DMS153 treated with DMSO at 0.1 percent for 48 hours (cell line): Measurements from ENCODE around the gene FAM151A.
"Not testable (repeated sequence)": the region's sequence is repeated elsewhere in the genome, so short reads cannot be mapped to it uniquely, and the experiment has no call there.

Source experiments
- DNase-seq: peaks from one replicate; lab custom pipeline; 2025; ENCODE audit not compliant: unreplicated experiment; lab: John Stamatoyannopoulos, UW

The FAM151A gene

DNA sequence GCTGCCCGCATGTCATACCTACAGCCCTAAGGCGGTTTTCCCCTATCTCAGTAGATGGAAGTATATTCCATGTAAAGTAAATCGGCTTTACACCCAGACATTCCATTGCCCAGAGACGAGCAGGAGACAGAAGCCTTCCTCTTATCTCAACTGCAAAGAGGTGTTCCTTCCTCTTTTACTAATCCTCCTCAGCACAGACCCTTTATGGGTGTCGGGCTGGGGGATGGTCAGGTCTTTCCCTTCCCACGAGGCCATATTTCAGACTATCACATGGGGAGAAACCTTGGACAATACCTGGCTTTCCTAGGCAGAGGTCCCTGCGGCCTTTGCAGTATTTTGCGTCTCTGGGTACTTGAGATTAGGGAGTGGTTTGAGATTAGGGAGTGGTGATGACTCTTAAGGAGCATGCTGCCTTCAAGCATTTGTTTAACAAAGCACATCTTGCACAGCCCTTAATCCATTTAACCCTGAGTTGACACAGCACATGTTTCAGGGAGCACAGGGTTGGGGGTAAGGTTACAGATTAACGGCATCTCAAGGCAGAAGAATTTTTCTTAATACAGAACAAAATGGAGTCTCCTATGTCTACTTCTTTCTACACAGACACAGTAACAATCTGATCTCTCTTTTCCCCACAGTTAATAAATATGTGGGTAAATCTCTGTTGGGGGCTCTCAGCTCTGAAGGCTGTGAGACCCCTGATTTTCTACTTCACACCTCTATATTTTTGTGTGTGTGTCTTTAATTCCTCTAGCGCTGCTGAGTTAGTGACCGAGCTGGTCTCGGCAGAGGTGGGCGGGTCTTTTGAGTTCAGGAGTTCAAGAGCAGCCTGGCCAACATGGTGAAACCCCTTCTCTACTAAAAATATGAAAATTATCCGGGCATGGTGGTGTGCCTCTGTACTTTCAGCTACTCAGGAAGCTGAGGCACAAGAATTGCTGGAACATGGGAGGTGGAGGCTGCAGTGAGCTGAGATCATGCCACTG, 13.4 kb upstream of the FAM151A start:
- not testable (repeated sequence) for DNase-seq

- not testable (repeated sequence) for DNase-seq
These were observed 12.5 kb upstream of the FAM151A start for GRCh38 chr1:54635804-54636203.

GRCh38 chr1:54627196-54627595, 3.9 kb upstream of the FAM151A start:
- no peak for DNase-seq

DNA sequence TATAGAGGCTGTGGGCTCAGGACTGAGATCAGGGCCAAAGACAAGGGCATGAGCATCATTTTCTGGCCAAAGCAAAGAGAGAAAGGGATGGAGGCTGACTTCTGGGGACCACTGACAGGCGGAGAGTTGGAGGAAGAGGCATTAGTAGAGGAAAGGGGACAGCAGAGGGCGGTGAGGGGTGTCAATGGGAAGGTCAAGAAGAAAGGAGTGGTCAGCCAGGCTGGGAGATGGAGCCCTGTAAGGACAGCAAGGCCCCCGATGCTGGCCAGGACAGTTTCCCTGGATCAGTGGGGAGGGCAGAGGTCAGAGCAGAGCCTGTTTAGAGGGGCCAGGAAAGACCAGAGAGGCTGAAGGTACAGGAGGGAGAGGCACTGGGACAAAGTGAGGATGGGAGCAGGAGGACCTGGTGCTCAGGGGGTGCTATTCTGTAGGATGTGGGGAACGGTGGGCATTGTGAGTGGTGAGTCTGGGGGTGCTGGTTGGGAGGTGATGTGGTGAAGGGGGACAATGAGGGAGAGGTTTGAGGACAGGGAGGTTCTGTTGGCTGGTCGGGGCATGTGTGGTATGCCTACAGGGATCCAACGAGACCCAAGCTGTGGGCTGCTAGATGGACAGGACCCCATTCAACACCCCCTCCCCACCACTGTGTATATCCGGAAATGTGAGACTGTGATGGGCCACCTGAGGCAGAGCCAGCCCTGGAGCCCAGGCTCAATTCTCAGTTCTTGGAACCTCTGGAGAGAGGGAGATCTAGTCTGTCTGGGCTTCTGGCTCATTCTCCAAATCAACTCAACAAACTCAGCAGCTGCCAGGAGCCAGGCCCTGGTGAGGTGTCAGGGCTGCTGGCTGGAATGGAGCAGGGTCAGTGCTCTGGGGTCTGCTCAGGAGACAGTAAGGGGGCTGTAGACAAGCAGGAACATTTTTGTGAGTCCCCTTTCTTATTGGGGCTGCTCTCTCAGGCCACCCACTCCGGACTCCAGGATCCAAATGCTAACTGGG, 1.4 kb upstream of the FAM151A start:
- DNase-seq, result no peak

- no peak for DNase-seq
These were observed 3.6 kb downstream of the FAM151A start for GRCh38 chr1:54619749-54620148.

- DNase-seq, result no peak
These were observed 7.6 kb downstream of the FAM151A start for GRCh38 chr1:54615531-54616279.

- no peak for DNase-seq
These were observed 8.8 kb downstream of the FAM151A start for GRCh38 chr1:54614563-54614962.

- DNase-seq, result no peak
These were observed 9.3 kb downstream of the FAM151A start for GRCh38 chr1:54614024-54614423.

- DNase-seq, result no peak
These were observed 11.7 kb downstream of the FAM151A start for GRCh38 chr1:54611621-54612020.

- DNase-seq, result no peak
These were observed 12.4 kb downstream of the FAM151A start for GRCh38 chr1:54610601-54611580.

DNA sequence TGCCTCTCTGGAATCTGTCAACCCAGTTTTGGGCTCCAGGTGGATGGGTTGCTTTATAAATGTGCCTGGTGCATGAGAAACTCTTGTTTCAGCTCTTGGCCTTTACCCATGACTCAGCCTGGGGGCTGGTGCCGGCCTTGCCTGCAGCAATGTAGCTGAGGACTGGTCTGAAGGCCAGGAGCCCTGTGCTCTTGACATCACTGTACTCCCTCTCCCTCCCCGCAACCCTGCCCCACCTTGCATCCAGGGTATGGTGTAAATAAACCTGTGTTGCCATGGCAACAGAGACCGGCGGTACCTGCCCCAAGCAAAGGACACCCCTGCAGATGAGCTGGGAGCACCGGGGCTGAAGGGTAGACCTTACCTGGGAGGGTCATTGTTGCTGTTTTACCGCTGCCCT, 13.3 kb downstream of the FAM151A start:
- no peak for DNase-seq

DNA sequence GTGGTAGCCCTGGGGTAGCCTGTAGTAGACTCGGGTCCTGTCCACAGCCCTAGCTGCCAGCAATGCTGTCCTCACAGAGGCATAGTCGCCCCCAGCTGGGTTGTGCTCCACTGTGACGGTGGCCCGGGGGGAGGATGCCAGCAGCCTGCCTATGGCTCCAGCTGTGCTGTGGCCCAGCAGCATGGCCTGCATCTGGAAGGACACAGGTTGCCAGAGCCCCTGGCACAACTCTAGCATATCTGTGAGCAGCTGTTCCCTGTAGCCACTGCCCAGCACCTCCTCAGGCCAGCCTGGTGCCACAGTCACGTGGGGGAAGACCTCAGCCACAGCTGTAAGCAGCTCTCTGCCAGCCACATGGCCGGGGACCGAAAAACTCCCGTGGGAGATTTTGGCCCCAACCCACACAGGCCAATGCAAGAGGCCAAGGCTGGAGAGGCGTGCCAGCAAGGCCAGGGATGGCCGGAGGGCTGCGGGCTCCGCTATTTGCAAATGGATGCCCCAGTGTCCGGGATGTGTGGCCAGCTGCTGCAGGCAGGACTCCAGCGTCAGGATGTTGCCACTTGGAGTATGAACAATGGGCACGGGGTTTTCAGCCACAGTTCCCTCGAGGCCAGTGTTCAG, 13.9 kb downstream of the FAM151A start:
- DNase-seq, result no peak

GRCh38 chr1:54608566-54609230, 14.6 kb downstream of the FAM151A start:
- DNase-seq, result no peak

DNA sequence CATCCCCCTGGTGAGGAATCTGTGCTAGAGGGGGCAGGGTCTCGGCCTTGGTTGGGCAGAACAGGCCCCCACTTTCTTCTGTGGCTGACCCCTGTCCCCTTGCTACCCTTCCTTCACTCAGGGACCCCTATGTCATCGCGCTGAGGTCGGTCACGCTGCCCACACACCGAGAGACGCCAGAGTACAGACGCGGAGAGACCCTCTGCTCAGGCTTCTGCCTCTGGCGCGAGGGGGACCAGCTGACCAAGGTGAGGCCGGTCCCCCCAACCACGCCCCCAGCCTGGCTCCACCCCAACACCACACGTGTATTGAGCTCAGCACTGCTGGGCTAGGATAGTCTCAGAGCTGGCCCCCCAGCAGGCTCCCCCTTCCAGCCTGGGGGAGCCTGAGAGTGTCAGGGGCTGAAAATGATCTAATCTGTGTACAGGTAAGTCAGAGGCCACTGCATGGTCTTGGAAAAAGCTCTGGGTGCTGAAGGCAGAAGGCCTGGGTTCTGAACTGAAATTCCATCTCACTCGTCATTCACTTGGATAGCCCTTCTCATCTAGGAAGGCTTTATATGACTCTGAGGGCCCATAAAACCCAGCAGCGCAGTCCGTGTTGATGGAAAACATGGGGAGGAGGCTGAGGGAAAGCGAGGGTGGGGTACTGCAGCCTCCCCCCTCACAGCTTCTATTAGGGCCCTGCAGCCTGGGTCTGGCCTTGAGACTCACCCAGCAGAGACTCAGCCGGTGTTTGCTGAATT, 15.3 kb downstream of the FAM151A start:
- no peak for DNase-seq

- no peak for DNase-seq
These were observed 16.4 kb downstream of the FAM151A start for GRCh38 chr1:54606990-54607325.

GRCh38 chr1:54606096-54606989, 17.0 kb downstream of the FAM151A start:
- peak; percentile 17 for DNase-seq
